C4-2B (cell line): ENCODE data around the gene PTPRD.

Experiments
- CTCF ChIP-seq: fragments of 450-650 bp; conservative IDR thresholded peaks from 2 replicates; pipeline ENCODE4 v1.5.1; 2017; ENCODE audit warnings: mild to moderate bottlenecking
- ZFX ChIP-seq: fragments of 450-650 bp; IDR thresholded peaks from 2 replicates; pipeline ENCODE4 v1.6.1; 2017

- TF ChIP-seq CTCF (no peak), ZFX (no peak)
These were observed 482.6 kb downstream of the PTPRD start for GRCh38 chr9:10130061-10130675.
